Stimulated activated CD8-positive, alpha-beta memory T cell treated with anti-CD3 and anti-CD28 coated beads, Interleukin-12 subunit alpha, Interleukin-12 subunit beta, amount 100 ng/mL, for 24 hours (primary cell): ENCODE measurements around the gene SULT4A1.

Experiments used
- DNase-seq: peaks from one replicate; pipeline ENCODE4 v3.0.0-alpha.2; 2020; ENCODE audit errors: extremely low read depth

SULT4A1 gene

DNA sequence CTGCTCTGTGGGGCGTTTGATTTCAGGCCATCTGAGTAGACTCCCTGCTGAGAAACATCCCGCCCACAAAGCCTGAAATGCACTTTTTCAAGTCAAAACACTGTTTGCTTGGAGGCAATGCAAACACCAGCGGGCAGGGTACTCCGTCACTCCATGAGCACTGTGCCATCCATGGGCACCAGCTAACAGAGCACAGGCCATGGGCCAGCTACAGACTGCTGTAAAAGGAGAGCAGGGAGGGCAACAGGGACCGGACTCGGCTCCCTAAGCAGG is 33.7 kb downstream of the SULT4A1 start:
- no peak for DNase-seq

DNA sequence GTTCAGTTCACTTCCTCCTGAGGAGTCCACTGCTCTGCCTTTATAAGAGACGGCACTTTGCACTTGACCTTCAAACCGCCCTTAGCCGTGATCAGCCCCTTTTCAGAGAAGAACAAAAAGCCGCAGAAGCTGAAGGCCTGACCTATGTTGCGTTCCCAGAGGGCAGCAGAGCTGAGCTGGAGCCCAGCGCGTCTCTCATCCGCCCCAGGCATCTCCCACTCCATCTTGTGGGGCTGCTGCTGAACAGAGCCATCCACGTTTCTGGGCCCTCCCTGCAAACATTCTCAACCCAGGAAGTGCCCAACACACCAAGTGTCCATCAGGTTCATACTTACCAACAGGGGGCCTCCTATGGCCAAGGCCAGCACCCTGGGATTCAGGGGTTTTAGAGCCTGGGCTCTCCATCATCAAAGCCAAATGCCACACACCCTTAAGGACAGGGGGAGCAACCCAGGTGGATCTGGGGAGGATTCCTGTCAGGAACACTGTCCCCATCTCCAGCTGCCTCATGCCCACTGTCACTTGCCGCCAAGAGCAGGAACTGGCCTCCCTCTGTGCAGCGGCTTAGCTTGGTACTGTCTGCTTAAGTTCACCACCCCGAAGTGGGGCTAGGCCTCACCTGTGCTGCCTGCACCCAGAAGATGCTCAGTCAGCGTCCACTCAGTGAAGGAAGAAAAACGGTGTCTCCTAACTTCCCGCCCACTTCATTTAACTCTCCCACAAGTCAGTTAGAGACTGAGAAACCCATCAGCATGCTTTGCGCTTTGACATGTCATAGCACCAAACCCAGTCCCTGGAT is 34.2 kb downstream of the SULT4A1 start:
- DNase-seq = no peak

DNA sequence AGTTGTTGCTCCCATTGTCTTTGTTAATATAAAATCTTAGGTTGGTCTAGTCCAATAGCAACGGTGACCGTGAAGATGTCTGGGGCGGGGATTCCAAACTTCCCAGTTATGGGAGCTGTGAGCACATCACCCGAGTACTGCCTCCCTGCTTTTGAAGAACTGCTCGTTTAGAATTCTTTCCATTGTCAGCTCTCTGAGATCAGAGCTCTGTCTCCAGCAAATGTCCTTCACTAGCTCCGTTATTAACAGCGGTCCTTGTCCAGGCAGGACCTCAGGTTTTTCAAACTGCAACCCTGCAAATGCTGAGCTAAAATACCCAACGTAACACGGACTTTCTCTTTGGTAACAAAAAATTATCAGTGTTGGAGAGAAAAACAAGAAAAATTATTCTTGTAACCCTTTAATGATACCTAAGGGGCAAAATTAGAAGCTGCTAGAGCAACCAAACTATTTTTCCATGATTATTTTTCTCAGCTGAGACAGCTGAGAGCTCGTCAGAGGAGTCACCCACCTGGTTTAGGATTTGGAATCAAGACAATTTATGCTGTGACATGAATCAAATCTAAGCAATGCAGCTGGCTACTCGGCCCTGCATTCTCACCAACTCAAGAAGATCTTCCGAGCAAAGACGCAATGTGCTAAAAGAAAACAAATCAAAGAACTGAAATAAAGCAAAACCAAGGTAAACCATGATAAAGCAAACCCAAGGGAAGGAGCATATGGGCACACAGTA is 35.1 kb downstream of the SULT4A1 start:
- no peak for DNase-seq

DNA sequence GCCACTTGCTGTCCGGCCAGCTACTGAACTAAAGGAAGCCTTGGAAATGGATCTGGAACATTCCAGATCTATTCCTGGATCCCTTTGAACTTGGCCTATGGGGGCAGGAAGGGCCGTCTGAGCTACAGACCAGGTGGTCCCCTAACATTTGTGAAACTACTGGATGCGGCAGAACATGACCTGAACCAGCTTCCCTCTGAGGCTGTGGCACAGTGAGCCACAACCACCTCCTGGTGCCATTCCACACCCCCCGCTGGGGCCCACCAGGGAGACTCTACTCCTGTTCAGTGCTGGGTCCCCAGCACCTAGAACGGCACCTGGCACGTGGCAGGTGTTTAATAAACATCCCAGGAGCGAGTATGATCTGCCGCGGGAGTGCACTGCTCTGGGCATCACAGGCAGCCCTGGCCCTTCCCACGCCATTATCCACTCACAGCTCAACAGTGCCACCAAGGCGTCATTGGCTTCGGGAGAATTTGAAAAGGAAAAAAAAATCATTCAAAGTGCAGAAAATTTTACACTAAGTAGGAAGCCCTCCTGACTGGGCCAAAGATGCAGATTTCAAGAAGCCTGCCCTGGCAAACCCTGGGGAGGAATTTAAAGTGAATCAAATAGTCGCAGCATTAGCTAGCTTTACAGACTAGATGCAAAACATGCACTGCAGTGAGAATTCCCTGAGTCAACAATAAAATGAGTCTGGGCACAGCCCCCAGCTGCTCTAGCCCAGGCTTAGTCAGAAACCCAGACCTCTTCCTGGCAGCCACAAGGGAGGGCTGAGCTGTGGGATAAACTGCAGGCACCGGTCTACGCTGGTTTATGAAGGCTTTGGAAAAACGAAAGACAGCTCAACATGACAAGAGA is 35.9 kb downstream of the SULT4A1 start:
- no peak for DNase-seq

DNA sequence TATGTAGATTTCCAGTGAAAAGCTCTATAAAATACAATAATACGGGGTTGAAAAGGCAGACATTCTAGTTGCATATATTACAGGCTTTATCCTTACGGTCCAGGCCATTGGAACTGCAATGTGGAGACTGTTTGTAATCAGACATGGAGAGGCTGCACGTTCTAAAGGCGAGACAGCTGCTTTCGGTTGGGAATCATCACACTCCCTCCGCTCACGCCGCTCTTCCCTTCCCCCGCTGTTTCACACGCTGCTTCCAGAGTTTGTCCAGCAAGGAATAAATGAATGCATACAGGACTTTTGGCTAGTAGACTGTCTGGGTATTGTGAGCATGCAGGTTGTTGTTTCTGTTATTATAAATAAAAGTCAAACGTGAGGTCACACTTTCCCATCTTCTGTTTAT is 36.7 kb downstream of the SULT4A1 start:
- no peak for DNase-seq

DNA sequence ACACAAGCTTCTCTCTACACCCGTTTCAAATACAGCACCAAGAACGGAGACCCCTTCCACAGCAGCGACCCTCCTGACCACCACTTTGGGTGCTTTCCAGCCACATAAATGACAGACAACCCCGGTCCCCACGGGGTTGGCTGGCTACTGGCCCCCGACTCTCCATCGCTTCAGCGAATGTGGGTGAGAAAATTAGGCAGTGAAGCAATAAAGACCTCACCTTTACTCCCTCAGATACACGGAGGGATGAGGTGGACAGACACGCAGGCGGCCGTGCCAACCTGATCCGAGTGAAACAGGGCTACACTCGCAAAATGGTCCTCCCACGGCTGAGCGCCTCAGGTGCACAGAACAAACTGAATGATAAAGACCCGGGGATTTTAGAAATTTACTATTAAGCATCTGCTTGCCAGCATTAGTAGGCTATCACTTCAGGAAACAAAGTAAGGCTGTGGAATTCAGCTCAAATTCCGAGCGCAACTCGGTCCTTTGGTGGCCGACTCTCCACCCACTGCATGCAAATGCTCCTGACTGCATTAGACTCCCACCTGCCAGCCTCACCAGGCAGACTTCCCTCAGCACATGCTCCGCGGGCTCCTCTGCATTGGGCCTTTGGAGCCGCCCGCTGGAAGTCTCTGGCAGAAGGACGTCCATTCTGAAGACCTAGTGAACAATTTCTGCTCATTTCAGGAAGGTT is 37.4 kb downstream of the SULT4A1 start:
- no peak for DNase-seq

DNA sequence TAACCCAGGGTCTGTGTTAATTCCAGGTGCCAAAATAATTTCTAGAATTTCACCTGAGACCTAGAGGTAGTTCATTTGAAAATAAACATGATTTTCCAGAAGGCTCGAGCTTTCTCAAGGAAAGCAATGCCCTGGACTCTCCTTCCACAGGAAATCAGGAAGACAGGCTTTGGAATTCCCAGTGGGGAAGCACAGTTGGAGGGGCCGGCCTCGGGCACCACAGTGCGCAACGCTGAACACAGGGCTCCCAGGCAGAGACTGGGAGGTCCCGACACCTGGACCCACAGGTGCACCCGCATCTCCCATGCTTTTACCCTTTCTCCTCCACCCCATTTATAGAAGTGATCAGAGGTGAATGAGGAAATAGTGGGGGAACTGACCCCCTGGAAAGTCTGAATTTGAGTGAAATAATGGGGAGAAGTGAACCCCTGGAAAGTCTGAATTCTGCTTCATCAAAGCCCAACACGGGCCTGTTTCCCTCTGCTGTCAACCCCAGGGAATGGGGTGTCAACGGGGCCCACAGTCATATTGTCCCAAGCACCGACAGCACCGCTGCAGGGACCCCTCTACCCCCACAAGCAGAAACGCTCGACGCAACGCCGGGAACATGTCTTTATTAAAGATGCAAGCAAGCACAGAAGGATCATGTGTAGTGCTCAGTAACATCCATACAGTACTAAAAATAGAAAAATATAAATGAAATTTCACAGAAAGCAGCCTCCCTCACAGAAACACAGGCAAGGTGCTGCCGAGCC is 38.2 kb downstream of the SULT4A1 start:
- DNase-seq = no peak

DNA sequence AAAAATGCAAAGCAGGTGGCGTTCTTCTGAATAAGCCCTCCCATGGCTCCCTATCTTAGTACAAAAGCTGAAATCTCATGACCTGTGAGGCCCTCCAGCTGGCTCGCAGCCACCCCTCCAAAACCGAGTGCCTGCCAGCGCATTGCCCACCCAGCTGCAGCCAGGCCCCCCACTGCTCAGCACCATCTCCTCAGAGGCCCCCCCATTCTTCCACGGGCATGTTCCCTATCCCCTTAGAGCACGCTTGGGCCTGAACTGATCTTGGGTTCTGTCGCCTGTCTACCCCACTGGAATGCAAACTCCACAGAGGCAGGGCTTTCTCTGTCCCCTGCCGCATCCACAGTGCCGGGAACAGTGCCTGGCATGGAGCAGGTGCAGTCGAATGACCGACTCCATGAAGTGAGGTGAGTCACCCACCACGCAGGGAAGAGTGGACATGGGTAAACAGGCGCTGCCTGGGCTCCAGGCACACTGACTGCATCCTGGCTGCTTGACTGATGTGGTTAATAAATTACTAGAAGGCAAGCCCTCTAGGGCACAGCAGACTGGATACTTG is 38.9 kb downstream of the SULT4A1 start:
- no peak for DNase-seq

DNA sequence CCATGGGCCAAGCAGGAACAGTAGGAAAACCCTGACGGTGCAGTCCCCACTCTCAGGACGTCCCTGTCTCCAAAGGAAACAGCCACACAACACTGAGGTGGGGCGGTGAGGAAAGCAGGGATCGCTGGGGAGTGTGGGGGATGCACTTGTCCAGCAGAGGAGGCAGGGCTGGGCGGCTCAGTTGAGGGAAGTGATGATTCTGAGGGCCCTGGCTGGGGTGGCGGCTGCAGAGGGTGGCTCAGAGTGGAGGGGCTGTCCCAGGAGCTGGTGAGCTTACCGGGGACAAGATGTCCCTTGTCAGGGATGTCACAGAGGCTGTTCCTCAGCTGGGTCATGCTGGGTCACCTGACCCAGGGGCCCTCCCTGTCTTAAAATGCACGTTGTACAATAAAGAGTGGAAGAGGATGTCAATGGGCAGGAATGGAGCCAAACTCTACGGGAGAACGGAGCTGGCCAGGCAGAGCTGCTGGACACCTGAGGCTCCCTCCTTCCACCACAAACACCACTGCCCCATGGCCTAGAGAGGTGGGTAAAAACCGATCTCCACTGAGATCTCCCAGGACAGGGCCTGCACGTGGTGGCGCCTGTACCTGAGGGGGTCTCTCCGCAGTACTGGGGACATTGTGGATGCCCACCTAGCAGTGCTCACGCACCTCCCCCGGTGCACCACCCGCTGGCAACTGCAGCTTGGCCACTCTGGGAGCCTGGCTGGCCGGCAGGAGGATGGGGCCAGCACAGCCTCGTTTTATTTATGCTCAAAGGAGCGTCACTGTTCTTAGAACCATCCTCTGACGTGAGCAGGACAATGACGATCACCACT is 40.5 kb downstream of the SULT4A1 start:
- DNase-seq = no peak

DNA sequence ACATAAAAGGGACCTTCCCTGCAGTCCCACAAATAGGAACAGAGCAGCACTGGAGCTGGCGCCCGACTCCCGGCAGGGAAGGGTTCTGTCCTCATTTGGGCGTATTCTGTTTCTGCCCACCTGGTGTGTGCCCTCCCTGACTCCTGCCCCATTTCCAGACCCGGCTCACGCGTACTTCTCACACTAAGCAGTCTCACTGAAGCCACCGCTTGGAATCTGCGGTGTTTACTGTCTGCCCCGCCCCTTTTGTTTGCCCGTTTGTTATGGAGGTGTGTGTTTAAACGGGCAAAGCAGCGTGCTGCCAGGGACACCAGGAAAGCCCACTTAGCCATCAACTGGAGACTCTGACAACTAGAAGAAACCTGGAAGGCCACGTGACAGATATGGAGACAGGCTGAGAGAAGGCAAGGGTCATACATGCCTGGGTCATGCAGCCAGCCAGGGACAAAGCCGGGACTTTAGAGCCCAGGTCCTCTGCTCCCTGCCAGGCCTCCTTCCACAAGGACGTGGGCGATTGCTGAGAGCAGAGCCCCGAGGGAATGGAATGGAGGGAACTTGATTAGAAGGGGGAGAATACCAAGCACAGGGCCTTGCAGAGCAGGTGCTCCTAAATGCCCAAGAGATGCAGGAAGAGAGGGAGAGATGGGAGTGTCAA is 41.5 kb downstream of the SULT4A1 start:
- DNase-seq = no peak

DNA sequence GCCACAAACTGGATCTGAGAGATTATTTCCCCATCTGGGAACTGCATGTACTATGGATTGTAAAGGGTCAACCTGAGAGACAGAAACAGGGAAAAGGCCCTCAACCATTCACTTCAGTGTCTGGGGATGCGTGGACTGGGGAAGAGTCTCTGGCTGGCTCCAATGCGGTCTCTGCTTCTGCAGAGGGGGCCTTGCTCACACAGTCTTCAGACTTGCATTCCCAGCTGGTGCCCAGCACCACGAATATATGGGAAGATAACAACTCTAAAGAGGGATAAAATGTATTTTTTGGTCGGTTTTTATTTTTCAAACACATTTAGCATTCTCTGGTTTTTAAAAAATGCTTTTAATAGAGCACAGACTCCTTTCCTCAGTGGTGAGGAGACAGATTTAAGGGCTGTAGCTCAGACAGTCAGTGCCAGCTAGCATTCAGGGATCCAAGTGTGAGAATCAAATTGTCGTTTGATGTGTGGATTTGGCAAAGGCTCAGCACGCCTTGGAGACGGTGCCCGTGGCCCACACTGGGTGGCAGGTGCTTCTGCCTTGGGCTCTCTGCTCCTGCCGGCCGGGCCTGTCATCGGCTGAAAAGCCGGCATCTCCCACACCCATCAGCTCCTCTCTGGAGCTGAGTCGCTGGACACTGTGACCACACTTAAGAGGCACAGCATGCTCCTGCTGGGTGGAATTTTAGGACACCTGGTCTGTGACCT is 42.2 kb downstream of the SULT4A1 start:
- DNase-seq = no peak

DNA sequence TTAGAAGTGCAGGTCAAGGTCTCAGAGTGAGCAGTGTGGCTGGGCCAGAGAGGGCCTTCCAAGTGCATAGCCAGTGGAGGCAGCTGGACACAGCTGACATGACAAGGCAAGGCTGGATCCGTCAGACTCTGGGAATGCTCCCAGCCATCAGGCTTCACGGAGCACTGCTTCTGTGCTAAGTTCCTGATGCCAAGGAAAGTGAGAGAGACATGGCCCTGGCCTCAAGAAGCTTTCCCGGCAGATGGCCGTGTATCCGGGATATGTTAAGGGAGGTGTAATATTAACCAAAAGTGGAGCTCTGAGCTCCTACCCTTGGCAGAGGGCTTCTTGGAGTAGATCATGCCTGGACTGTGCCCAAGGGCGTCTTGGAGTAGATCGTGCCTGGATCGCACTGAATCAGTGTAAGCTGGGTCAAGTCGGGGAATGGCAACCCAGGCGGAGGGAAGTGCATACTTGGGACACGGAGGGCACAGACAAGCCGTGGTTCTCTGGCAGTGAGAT is 42.8 kb downstream of the SULT4A1 start:
- no peak for DNase-seq

DNA sequence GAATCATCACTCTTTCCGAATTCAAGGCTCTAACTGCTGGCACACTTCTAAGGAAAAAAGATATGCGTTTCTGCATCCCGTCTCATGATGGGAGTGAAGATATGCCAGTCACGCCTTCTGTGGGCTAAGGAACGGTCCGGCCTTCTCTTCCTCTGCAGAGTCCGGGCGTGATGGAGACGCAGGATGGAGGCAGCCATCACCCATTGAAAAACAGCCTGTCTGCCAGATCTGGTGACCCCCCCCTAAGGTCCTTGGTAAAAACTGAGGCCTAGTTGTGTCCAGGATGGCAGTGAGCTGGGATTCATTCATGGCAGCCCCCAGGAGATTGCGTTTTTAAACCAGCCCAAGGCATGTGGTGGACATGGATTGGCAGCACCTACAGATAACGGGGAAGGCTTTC is 43.3 kb downstream of the SULT4A1 start:
- no peak for DNase-seq

DNA sequence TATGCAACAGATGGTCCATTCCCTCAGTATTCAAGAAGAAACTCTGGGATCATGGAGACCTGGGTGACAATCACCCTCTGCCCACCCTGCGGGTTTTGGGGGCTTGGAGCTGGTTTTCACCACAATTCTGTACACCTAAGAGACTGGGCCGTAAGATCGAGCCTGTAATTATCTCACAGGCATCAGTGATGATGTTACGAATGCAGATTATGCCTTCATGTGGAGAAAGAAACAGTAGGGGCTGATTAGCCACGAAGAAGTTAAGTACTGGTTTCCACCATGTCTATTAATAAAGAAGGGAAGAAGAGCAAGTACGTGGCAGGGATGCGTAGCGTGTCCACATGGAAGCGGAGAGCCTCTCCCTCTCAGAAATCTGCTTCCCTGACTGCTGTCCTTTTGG is 44.9 kb downstream of the SULT4A1 start:
- DNase-seq = no peak

DNA sequence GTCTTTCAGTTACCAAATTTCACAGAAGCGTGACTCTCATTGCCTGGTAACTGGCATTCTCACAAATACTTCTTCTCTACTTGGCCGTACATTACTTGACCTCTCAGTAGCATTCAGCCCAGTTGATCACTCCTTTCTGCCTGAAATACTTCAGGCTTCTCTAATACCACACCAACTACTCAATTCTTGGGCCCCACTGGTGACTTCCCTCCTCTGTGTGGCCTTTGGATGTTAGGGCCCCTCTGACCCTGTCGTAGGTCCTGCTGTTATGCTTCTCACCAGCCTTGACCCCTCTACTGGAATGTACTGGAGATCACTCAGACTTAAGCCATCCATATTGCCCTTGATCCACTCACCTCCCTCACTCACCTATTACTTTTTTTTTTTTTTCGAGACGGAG is 48.0 kb downstream of the SULT4A1 start:
- DNase-seq = no peak

DNA sequence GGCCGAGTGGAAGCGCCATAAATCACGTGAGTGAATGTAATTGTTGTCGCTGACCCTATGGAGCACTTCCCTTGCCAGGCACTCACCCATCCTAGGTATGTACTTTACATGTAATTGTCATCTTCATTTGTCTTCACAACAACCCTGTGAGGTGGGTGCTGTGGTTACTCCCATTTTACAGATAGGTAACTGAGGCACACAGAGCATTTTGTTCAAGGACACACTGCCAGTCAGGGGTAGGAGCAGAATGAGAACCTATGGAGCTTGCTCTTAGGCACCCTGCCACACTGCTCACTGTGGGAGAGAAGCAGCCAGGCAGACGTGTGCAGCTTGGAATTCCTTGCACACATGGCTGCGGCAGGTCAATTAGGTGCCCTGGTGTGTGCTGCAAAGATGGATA is 49.4 kb downstream of the SULT4A1 start:
- no peak for DNase-seq

DNA sequence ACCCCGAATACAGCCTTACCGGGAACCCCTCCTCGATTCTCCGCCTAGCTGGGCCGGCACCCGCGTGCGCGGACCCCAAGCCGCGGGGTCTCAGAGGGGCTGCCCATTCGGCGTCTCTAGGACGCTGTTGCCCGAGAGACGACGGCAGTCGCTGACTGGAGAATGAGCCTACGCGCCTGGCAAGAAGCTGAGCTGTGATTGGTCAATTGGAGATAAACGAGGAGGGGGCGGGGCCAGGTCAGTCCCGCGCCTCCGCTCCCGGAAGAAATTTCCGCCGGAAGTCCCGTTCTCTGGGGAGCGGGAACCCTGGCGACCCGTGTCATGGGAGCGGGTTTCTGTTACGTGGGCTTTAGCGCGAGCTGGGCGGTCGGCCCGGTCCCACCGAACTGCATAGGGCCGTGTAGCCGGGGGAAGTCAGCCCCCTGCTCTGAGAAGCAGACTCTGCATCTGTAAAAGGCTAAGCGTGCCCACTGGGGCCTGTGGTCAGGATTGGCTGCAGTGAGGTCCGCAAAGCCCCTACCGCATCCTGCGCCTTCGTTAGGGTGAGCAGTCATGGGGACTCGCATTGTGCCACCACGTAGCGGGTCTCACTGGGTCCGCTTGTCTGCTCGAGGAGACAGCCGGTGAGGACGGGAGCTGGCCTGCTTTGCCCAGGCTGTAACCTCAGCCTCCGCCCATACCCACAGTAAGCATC is 50.0 kb downstream of the SULT4A1 start, which contains the start of gene EFCAB6:
EFCAB6 (minus strand) TSS at position 157 of the 694 bp plus-strand sequence. CDS start 29,987 bp downstream, outside the sequence.
- peak; percentile 77 for DNase-seq

DNA sequence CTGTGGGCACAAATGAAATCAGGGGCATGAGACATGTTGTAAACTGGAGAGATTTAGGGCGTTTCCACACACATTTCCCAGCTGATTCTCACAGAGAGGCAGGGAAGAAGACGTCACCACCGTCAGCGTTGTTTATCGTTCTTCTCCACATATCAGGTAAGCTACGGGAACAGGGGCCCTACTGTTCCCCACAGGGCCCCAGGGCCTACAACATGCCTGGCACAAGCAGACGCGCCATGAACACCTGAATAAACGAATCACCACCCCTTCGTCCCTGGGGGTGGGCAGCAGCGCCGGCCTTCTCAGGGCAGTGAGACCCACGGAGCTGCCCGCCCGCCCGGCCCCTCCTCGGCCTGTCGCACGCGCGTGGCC is 50.5 kb downstream of the SULT4A1 start:
- no peak for DNase-seq
